ENCODE measurements around the gene FBXO9. TPM values are rescaled to one million over a fixed set of nuclear protein-coding genes. Genes with fewer than 3 reads are reported as not detected.

The FBXO9 gene
- total and polyA plus RNA-seq, 4 experiments from 2014 or later: 56.2 to 136 (median 93.4) TPM

GRCh38 chr6:53028467-53028866, 36.7 kb upstream of the FBXO9 start:
- Histone ChIP-seq H3K27ac (ENCODE audit: low read depth, low read length) (no peak overlapping the region), H3K4me3 (ENCODE audit: low read length in 2 of 2) (no peak overlapping the region), H3K27me3 (ENCODE audit: insufficient read depth, low read length) (no peaks in the 10 kb centered on the region), H3K9me3 (ENCODE audit: control insufficient read depth in 1 of 2, low read length in 2 of 2) (no peaks in the 10 kb centered on the region), H3K36me3 (ENCODE audit: insufficient read depth, low read length) (peaks cover 21% of the 10 kb centered on the region), H3K4me1 (ENCODE audit: insufficient read depth, low read length) (no peaks in the 10 kb centered on the region)
- Mint-ChIP-seq H3K27me3 (no peaks in the 10 kb centered on the region), H3K27ac (no peak overlapping the region), H3K36me3 (peaks cover 61 to 73% of the 10 kb centered on the region in 2 donors), H3K4me1 (peaks cover 0 to 3% (median 1%) of the 10 kb centered on the region in 4 donors), H3K9me3 (no peaks in the 10 kb centered on the region), H3K4me3 (no peak overlapping the region)
- POLR2A ChIA-PET (ENCODE audit: partially characterized antibody): no interaction called here
- DNase-seq: no peak
- CTCF ChIA-PET (ENCODE audit: partially characterized antibody): no interaction called here
- intact Hi-C loops (cut with micrococcal nuclease): no loop called here

DNA sequence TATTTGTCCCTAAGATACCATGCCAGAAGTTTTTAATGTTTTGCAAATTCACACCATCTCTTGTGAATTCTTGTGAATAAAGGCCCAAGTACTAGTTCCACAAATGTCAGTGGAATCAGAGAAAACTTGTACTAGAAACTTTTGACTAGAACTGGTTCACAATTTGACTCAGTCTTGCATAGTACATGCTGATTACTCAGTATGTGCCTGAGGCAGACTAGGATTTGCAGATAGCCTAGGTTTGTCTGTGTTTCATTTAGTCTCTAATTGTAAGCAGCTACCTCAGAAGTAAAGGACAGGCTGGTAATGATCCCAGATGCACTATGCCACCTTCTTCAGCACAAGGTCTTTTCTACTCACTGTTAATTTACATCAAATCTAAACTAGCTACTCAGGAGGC, 35.9 kb upstream of the FBXO9 start:
- Histone ChIP-seq H3K27ac (ENCODE audit: low read depth, low read length) (no peak overlapping the region), H3K4me1 (ENCODE audit: insufficient read depth, low read length) (no peaks in the 10 kb centered on the region), H3K27me3 (ENCODE audit: insufficient read depth, low read length) (no peaks in the 10 kb centered on the region), H3K36me3 (ENCODE audit: insufficient read depth, low read length) (peaks cover 21% of the 10 kb centered on the region), H3K4me3 (ENCODE audit: low read length in 2 of 2) (no peak overlapping the region), H3K9me3 (ENCODE audit: control insufficient read depth in 1 of 2, low read length in 2 of 2) (no peaks in the 10 kb centered on the region)
- Mint-ChIP-seq H3K27ac (no peak overlapping the region), H3K36me3 (peaks cover 63 to 81% of the 10 kb centered on the region in 2 donors), H3K4me1 (peaks cover 0 to 3% (median under 1%) of the 10 kb centered on the region in 4 donors), H3K4me3 (no peak overlapping the region), H3K27me3 (no peaks in the 10 kb centered on the region), H3K9me3 (no peaks in the 10 kb centered on the region)
- DNase-seq: no peak
- POLR2A ChIA-PET (ENCODE audit: partially characterized antibody): no interaction called here
- intact Hi-C loops (cut with micrococcal nuclease): no loop called here
- CTCF ChIA-PET (ENCODE audit: partially characterized antibody): interaction anchor here (1.1 kb wide), 1 partner anchor 690 kb away, joined by 3 read pairs; no protein-coding TSS in a partner anchor

DNA sequence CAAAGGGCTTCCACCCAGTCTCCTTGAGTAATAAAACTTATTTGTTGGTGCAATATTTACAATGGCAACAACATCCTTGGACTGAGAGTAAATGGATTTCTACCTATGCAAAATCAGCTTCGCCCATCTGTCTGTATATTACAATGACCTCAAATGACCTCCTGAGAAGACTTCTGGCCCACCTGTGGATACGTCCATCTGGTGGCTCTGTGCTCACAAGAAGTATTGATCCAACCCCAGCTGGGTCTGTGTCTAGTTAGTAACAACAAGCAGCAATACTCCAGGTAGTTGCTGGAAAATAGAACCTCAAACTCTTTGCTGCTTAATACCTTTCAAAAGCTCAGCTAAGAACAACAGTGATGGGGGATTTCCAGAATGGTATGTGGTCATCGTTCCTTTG, 35.4 kb upstream of the FBXO9 start:
- intact Hi-C loops (cut with micrococcal nuclease): no loop called here
- POLR2A ChIA-PET (ENCODE audit: partially characterized antibody): no interaction called here
- H3K4me3 Mint-ChIP-seq: no peak overlapping the region
- H3K27ac ChIP-seq (ENCODE audit: low read depth, low read length): no peak overlapping the region
- H3K27me3 ChIP-seq (ENCODE audit: insufficient read depth, low read length): no peaks in the 10 kb centered on the region
- peaks cover 21% of the 10 kb centered on the region for H3K36me3 ChIP-seq (ENCODE audit: insufficient read depth, low read length)
- no peak overlapping the region for H3K27ac Mint-ChIP-seq
- H3K9me3 ChIP-seq (ENCODE audit: control insufficient read depth in 1 of 2, low read length in 2 of 2): no peaks in the 10 kb centered on the region
- peaks cover 64 to 86% of the 10 kb centered on the region in 2 donors for H3K36me3 Mint-ChIP-seq
- no peaks in the 10 kb centered on the region for H3K27me3 Mint-ChIP-seq
- H3K4me1 ChIP-seq (ENCODE audit: insufficient read depth, low read length): no peaks in the 10 kb centered on the region
- CTCF ChIA-PET (ENCODE audit: partially characterized antibody): interaction anchor here (1.1 kb wide), 1 partner anchor 689 kb away, joined by 3 read pairs; no protein-coding TSS in a partner anchor
- DNase-seq: no peak
- H3K4me1 Mint-ChIP-seq: peaks cover 0 to 3% (median 0%) of the 10 kb centered on the region in 4 donors
- H3K4me3 ChIP-seq (ENCODE audit: low read length in 2 of 2): no peak overlapping the region
- no peaks in the 10 kb centered on the region for H3K9me3 Mint-ChIP-seq

- no peak overlapping the region for H3K27ac Mint-ChIP-seq
- no peaks in the 10 kb centered on the region for H3K9me3 Mint-ChIP-seq
- no peaks in the 10 kb centered on the region for H3K27me3 Mint-ChIP-seq
- ChIA-PET POLR2A (ENCODE audit: partially characterized antibody) (no interaction called here), CTCF (ENCODE audit: partially characterized antibody) (no interaction called here)
- intact Hi-C loops (cut with micrococcal nuclease): no loop called here
- Histone ChIP-seq H3K4me3 (ENCODE audit: low read length in 2 of 2) (no peak overlapping the region), H3K36me3 (ENCODE audit: insufficient read depth, low read length) (peaks cover 21% of the 10 kb centered on the region), H3K4me1 (ENCODE audit: insufficient read depth, low read length) (no peaks in the 10 kb centered on the region), H3K27me3 (ENCODE audit: insufficient read depth, low read length) (no peaks in the 10 kb centered on the region), H3K27ac (ENCODE audit: low read depth, low read length) (no peak overlapping the region), H3K9me3 (ENCODE audit: control insufficient read depth in 1 of 2, low read length in 2 of 2) (no peaks in the 10 kb centered on the region)
- no peak for DNase-seq
- peaks cover 72 to 89% of the 10 kb centered on the region in 2 donors for H3K36me3 Mint-ChIP-seq
- H3K4me3 Mint-ChIP-seq: no peak overlapping the region
- H3K4me1 Mint-ChIP-seq: no peaks in the 10 kb centered on the region
Measured at GRCh38 chr6:53031281-53031680, 33.9 kb upstream of the FBXO9 start.

DNA sequence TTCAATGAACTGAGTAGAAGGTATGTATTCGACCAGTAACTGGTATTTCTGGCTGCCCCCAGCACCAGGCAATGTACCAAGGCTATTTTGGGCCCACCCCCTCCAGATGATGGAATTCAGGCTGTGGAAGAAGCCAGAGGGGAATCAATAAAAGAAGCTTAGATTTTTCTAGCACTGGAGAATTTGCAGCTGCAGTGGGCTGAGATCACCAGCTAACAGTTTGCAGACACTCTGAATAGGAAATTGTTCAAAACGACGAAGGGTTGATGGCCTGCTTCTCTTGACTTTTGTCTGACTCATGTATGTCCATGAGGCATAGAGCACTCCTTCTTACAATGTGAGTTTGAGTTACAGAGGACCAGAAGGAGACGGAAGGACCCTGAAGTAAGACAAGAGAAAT, 32.4 kb upstream of the FBXO9 start:
- no peak overlapping the region for H3K4me3 ChIP-seq (ENCODE audit: low read length in 2 of 2)
- Mint-ChIP-seq H3K36me3 (peaks cover 69 to 84% of the 10 kb centered on the region in 2 donors), H3K4me3 (no peak overlapping the region), H3K27me3 (no peaks in the 10 kb centered on the region), H3K4me1 (no peaks in the 10 kb centered on the region), H3K27ac (no peak overlapping the region), H3K9me3 (no peaks in the 10 kb centered on the region)
- DNase-seq: no peak
- ChIA-PET CTCF (ENCODE audit: partially characterized antibody) (interaction anchor here (0.6 kb wide), 1 partner anchor 191 kb away, joined by 4 read pairs; no protein-coding TSS in a partner anchor), POLR2A (ENCODE audit: partially characterized antibody) (interaction anchor here (0.7 kb wide), 1 partner anchor 434 kb away, joined by 3 read pairs; no protein-coding TSS in a partner anchor)
- intact Hi-C loops (cut with micrococcal nuclease): no loop called here
- H3K4me1 ChIP-seq (ENCODE audit: insufficient read depth, low read length): no peaks in the 10 kb centered on the region
- H3K27ac ChIP-seq (ENCODE audit: low read depth, low read length): no peak overlapping the region
- H3K36me3 ChIP-seq (ENCODE audit: insufficient read depth, low read length): peaks cover 21% of the 10 kb centered on the region
- no peaks in the 10 kb centered on the region for H3K27me3 ChIP-seq (ENCODE audit: insufficient read depth, low read length)
- no peaks in the 10 kb centered on the region for H3K9me3 ChIP-seq (ENCODE audit: control insufficient read depth in 1 of 2, low read length in 2 of 2)

- no peaks in the 10 kb centered on the region for H3K9me3 Mint-ChIP-seq
- no peak overlapping the region for H3K4me3 Mint-ChIP-seq
- H3K27me3 Mint-ChIP-seq: no peaks in the 10 kb centered on the region
- ChIA-PET POLR2A (ENCODE audit: partially characterized antibody) (no interaction called here), CTCF (ENCODE audit: partially characterized antibody) (no interaction called here)
- Histone ChIP-seq H3K4me3 (ENCODE audit: low read length in 2 of 2) (no peak overlapping the region), H3K27ac (ENCODE audit: low read depth, low read length) (no peak overlapping the region), H3K36me3 (ENCODE audit: insufficient read depth, low read length) (peaks cover 17% of the 10 kb centered on the region), H3K4me1 (ENCODE audit: insufficient read depth, low read length) (no peaks in the 10 kb centered on the region), H3K9me3 (ENCODE audit: control insufficient read depth in 1 of 2, low read length in 2 of 2) (no peaks in the 10 kb centered on the region), H3K27me3 (ENCODE audit: insufficient read depth, low read length) (no peaks in the 10 kb centered on the region)
- intact Hi-C loops (cut with micrococcal nuclease): no loop called here
- H3K27ac Mint-ChIP-seq: no peak overlapping the region
- peaks cover 70 to 80% of the 10 kb centered on the region in 2 donors for H3K36me3 Mint-ChIP-seq
- H3K4me1 Mint-ChIP-seq: no peaks in the 10 kb centered on the region
- DNase-seq: no peak
Measured at GRCh38 chr6:53033764-53034163, 31.4 kb upstream of the FBXO9 start.

DNA sequence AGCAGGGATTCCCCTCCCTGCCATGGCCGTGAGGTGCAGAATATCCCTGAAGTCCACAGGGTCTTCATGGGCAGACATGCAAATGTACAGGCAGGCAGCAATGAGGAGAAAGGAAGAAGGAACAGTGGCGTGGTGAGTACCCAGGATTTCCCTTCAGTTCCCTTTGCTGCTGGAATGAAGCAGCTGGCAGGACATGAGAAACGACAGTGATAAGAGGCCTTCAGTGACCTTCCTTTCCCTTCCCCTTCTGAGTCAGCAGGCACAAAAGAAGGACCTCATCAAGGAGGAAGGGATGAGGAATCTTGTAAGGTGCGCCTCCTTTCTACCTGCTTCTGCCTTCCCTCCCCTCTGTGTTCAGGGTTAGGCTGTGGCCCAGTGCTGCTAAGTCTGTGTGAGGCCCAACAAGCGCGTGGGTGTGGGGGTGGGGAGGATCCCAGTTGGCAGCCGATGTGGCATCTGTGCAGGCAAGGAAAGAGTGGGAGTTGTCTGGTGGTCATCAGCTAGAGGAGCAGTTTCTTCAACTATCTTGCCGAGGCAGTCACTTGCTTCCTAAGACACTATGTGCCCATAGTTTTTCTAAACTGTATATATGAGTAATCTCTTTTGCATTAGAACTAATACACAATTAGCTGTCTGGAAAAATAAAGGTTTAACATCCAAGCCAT, 29.5 kb upstream of the FBXO9 start:
- H3K27ac Mint-ChIP-seq: no peak overlapping the region

More for the DNA sequence above, 29.5 kb upstream of the FBXO9 start:
- Mint-ChIP-seq H3K27me3 (no peaks in the 10 kb centered on the region), H3K4me3 (no peak overlapping the region), H3K4me1 (peaks cover 0 to 4% (median 0%) of the 10 kb centered on the region in 4 donors), H3K9me3 (no peaks in the 10 kb centered on the region), H3K36me3 (peaks cover 73 to 81% of the 10 kb centered on the region in 2 donors)
- H3K27me3 ChIP-seq (ENCODE audit: insufficient read depth, low read length): no peaks in the 10 kb centered on the region
- H3K4me3 ChIP-seq (ENCODE audit: low read length in 2 of 2): no peak overlapping the region
- peaks cover 21% of the 10 kb centered on the region for H3K36me3 ChIP-seq (ENCODE audit: insufficient read depth, low read length)
- POLR2A ChIA-PET (ENCODE audit: partially characterized antibody): no interaction called here
- intact Hi-C loops (cut with micrococcal nuclease): no loop called here
- DNase-seq: no peak
- no peak overlapping the region for H3K27ac ChIP-seq (ENCODE audit: low read depth, low read length)
- no peaks in the 10 kb centered on the region for H3K4me1 ChIP-seq (ENCODE audit: insufficient read depth, low read length)
- H3K9me3 ChIP-seq (ENCODE audit: control insufficient read depth in 1 of 2, low read length in 2 of 2): no peaks in the 10 kb centered on the region
- CTCF ChIA-PET (ENCODE audit: partially characterized antibody): no interaction called here
